ENCODE results near the gene MRPL43. TPM values are rescaled to one million over a fixed set of nuclear protein-coding genes. Genes with fewer than 3 reads are reported as not detected.
A peak's percentile ranks its signal among the peaks of the same experiment; 100 is the strongest.

The MRPL43 gene
- total and polyA plus RNA-seq, 9 of the 15 experiments (the other 6 are each of a cell fraction or from before 2014, with no cell fraction given): 15.1 to 63.7 (median 37.2) TPM

- TF ChIP-seq NR0B1 (IDR thresholded peaks at IDR 0.05; ENCODE audit: partially characterized antibody): no peak
- no peak for TF ChIP-seq NELFE (IDR thresholded peaks at IDR 0.05; ENCODE audit: insufficient read depth, insufficient read length)
- TF ChIP-seq USF2 (CRISPR knock-in tag; IDR thresholded peaks at IDR 0.05): no peak
- peak; percentile 86 for TF ChIP-seq SAFB (IDR thresholded peaks at IDR 0.05; ENCODE audit: borderline replicate concordance, low read depth, low read length)
- peak; percentile 65 to 88 for TF ChIP-seq E2F6 (IDR thresholded peaks at IDR 0.05; ENCODE audit: borderline replicate concordance in 1 of 2, extremely low read depth in 1 of 2, insufficient read depth in 1 of 2, insufficient read length in 1 of 2, low read depth in 1 of 2, low read length in 1 of 2, poor library complexity in 1 of 2, severe bottlenecking in 1 of 2)
- no peak for TF ChIP-seq ZNF3 (CRISPR knock-in tag; IDR thresholded peaks at IDR 0.05)
- TF ChIP-seq ZNF316 (IDR thresholded peaks at IDR 0.05): no peak
- TF ChIP-seq TEAD4 (IDR thresholded peaks at IDR 0.05; ENCODE audit: low read length): no peak
- TF ChIP-seq TEAD4 (CRISPR knock-in tag; IDR thresholded peaks at IDR 0.05; ENCODE audit: borderline replicate concordance): no peak
- TF ChIP-seq DMBX1 (CRISPR knock-in tag; IDR thresholded peaks at IDR 0.05; ENCODE audit: borderline replicate concordance): no peak
- TF ChIP-seq KLF6 (CRISPR knock-in tag; IDR thresholded peaks at IDR 0.05; ENCODE audit: borderline replicate concordance): no peak
- TF ChIP-seq HMGN3 (IDR thresholded peaks at IDR 0.05; ENCODE audit: borderline replicate concordance, extremely low read depth, insufficient read length, low read depth, low read length): peak; percentile 33
- no peak; the same call in 1 of the 2 replicates for TF ChIP-seq RAD51 (IDR thresholded peaks at IDR 0.05; ENCODE audit: borderline replicate concordance, low read depth)
Measured at GRCh38 chr10:100998991-100999741, 11.9 kb upstream of the MRPL43 start (continued).
